Skeletal muscle cell (primary cell): Measurements from ENCODE around the gene SDC4.

Experiments used
- DNase-seq: peaks from one replicate; pipeline ENCODE4 v3.0.0-alpha.2; 2010; ENCODE audit warnings: low read depth
- H3K4me3 ChIP-seq: 2 replicates; pipeline ENCODE4 v1.5.1; 2011; ENCODE audit warnings: low read depth, mild to moderate bottlenecking, control low read depth, low read length, moderate library complexity

Gene SDC4

DNA sequence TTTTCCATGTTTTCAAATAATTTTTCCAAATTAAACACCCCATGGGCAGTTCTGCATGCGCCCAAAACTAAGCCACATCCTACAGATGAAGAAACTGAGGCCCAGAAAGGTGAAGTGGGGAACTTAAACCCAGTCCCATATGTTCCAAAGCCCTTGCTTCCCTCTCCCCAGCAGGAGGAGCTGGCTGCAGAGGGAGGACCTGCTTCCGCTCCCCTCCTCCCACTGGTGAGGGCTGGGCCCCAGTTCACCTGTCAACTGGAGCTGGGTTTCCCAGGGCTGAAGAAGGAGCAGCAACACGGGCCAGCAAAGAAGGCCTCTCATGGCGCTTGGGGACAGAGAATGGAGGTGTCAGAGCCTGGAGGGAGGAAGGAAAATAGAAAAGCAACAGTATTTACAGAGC, 43.0 kb downstream of the SDC4 start:
- no peak for DNase-seq
- no peak overlapping the region for H3K4me3 ChIP-seq

DNA sequence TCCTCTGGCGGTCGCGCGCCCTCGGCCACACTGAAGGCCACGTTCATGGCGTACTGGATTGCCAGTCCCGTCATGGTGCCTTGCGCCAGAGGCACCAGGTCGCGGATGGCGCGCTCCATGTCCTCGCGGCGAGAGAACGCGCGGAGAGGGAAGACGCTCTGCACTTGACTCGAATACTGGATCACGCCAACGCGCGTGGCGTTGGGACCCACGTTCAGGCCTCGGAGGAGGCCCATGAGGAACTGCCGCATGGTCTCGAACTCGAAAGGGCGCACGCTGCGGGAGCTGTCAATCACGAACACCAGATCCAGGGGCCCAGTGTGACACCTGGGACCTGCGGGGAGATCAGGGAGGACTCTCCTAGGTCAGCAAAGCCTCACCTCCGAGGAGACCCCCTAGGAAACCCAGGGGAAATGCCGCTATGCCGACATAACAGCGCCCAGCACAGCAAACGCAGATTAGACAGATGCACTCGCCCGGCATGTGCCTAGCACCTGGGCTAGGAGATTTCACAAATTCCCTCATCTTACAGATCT, 43.7 kb downstream of the SDC4 start:
- no peak overlapping the region for H3K4me3 ChIP-seq
- no peak for DNase-seq

DNA sequence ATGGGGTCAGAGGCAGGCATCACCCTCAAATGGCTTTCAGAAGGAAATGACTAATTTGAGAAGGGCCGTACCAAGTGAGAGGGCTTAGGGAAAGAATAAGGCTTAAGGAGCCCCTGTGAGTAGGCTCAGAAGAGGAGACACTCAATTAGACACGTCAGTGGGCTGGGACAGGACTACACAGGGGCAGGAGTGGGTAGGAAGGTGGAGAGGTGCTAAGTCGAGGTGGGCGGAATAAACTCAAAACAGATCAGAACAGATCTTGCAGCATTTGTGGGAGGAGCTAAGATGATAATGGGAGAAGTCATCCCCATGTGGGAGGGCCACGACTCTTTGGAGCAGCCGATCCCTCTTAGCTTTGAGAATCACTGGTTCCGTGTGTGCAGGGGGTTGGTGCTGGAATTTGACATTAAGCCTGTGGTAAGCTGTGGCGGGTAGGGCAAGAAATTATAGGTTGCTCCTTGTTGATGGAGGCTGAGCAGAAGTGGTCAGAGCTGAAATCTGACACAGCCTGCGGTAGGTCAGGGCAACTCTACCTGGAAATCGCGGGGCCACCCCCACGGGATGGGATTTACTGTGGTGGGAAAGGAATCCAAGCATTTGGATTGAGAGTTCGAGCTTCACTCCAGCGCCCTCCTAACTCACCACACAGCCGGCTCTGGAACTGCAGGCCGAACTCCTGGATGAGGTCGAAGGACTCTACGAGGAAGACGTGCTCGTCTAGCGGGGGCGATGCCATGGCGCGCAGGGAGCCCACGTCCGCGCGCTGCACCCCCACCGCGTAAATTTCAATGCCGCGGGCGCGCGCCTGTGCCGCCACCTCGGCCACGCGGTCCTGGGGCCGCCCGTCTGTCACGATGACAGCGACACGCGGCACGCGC, 44.4 kb downstream of the SDC4 start:
- no peak for DNase-seq
- H3K4me3 ChIP-seq, result no peak overlapping the region

DNA sequence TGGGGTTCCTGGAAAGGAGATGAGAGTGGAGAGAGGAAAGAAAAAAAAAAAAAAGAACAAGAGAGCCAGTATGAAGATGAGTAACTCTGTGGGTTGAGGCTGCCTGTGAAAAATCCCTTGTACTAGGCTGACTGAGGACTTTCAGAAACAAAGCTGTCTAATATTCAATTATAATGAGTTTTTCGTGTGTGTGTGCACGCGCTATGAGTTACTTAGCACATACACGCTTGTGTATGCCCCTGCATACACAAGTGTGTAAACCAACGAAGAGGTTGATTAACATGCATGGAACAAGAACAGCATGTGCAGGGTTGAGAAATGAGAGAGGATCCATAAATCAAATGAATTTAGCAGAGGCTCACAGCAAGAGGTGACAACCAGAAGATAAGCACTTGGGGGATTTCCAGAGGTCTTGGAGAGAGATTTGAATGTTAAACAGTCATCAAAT, 46.4 kb downstream of the SDC4 start:
- H3K4me3 ChIP-seq, result no peak overlapping the region
- no peak for DNase-seq

DNA sequence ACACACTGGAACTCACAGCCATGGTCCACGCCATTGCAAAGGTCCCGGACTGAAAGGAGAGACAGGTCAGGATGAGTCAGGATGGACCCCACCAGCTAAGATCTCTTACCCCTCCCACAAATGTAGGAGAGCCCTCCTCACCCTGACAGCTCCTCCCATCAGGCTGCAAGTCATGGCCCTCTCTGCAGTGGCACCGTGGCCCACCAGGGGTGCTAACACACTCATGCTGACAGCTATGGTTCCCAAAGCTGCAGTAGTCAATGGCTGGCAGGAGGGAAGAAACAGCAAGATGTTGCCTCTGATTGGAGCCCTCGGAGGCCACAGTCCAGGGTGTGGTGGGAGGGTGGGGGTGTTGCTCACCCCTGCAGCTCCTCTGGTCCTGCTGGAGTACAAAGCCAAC, 47.3 kb downstream of the SDC4 start:
- H3K4me3 ChIP-seq, result no peak overlapping the region
- no peak for DNase-seq

DNA sequence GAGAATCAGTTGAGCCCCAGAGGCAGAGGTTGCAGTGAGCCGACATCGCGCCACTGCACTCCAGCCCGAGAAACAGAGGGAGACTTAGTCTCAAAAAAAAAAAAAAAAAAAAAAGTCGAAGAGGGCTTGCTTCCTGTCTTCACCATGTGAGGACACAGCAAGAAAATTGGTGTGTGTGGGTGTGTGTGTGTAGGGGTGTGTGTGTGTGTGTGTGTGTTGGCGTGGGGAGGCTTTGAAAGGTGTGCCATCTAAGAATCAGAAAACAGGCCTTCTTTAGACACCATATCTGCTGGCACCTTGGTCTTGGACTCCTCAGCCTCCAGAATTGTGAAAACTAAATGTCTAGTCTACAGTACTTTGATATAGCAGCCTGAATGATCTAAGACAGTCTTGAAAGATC, 48.4 kb downstream of the SDC4 start:
- H3K4me3 ChIP-seq, result no peak overlapping the region
- DNase-seq, result no peak

DNA sequence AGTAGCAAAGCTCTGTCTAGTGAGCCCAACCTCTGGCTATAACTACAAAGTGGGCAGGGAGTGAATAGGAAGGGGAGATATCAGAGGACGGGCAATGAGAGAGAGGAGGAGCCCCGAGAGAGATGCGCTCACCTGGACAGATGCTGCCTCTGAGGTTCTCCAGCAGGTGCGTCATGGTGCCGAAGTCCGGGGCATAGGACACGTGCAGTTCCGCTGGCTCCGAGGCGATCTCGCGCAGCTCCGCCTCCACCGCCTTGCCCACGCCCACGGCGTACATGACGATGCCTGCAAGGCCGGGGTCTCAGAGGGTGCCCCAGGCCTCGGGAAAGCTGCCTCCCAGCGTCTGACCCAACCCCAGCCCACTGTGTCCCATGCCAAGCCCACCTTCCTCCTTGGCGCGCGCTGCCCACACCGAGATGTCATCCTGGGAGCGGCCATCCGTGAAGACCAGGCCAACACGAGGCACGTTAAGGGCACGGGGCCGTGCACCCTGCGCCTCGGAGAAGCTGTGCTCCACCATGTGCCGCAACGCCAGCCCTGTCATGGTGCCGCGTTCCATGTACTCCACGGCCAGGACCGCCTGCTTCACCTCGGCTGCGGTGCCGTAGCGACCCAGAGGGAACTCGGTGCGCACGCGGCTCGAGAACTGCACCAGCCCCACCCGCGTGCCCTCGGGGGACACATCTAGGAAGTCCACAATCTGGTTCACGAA, 50.3 kb downstream of the SDC4 start:
- no peak overlapping the region for H3K4me3 ChIP-seq
- no peak for DNase-seq

DNA sequence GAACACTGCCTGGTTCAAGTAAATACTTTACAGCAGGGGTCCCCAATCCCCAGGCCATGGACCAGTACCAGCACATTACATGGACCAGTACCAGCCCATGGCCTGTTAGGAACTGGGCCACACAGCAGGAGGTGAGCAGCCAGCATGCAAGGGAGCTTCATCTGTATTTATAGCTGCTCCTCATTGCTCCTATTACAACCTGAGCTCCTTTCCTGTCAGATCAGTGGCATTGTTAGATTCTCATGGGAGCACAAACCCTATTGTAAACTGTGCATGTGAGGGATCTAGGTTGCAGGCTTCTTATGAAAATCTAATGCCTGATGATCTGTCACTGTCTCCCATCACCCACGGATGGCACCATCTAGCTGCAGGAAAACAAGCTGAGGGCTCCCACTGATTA, 53.6 kb downstream of the SDC4 start:
- DNase-seq, result no peak
- no peak overlapping the region for H3K4me3 ChIP-seq

DNA sequence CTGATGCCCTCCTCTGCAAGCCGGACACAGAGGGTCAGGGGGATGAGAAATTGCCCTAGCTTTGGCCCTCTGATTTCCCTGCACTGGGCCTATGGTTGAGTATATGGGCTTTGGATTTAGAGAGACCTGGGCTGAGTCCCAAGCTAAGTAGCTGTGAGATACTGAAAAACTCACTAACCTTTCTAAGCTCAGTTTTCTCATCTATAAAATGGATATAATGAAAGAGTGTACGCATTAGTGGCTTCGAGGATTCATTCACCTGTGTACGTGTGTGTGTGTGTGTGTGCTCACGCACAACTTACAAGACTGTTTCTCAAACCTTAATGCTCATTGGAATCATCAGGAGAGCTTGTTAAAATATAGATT, 54.2 kb downstream of the SDC4 start:
- peak overlapping the region; percentile 59 for H3K4me3 ChIP-seq
- no peak for DNase-seq

DNA sequence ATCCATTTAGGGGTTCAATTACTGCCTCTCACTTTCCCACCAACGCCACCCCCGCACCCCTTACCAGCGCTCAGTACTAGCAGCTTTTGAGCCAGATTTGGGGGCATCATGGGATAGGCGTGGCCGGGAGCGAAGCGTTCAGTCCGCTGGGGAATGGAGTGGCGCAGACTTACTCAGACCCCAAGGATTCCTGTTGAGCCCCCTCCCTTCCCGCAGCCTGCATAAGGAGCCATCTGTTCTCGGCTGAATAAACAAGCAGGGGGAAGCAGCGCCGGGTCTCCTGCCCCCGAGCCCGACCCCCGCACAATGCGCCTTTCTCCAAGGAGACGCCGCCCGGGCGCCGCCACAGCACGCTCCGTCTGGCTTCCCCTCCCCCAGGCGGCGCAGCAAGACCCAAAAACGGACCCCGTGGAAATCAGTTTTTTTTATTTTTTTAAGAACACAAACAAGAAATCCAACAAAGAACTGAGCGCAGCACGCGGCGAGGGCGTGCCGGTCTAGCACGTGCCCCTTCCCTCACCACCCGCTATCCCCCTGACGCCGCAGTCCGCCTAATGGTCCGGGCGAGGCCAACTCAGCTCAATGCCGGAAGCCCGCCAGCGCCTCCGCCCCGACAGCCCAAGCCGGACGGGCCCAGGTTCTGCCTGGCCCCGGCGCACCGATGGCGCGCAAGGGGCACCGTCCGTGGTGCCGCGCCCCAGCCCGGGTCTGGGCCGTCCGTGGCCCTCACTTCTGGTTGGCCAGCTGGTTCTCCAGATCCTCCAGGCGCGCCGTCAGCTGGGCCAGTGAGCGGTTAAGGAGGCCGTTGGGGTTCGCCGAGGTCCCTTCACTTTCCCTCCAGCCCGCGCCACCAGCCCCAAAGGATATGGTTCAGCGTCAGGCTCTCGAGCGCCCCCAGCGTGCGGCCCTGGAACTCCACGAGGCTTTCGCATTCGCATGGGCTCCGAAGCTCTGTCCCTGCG, 54.9 kb downstream of the SDC4 start:
- peak overlapping the region; percentile 59 for H3K4me3 ChIP-seq
- no peak for DNase-seq

DNA sequence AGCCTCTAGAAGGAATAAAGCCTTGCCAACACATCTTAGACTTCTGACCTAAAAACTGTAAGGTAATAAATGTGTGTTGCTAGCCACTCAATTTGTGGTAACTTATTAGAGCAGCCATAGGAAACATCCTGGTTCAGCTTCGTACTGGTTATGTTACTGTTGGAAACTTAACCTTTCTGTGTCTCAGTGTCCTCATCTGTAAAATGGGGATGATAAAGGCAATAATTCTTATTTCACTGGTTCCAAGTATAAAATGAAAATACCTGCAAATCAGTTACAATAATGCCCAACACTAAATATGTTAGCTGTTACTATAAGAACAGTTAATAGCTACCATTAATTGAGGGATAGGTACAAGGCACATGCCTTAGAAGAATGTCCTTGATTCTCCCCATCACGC, 55.9 kb downstream of the SDC4 start:
- no peak for DNase-seq
- no peak overlapping the region for H3K4me3 ChIP-seq

DNA sequence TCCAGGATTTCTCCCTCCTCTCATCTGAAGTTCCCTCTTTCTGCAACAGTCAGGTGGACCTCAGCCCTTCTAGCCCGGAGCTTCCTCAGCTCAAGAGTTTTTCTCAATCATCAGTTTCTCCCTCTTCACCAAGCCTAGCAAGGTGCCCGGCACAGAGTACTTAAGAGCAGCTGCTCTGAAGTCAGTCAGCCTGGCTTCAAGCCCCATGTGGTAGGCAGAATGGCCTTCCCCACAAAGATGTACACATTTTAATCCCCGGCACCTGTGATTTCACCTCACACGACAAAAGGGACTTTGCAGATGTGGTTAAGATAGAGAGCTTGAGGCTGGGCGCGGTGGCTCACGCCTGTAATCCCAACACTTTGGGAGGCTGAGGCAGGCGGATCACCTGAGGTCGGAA, 56.7 kb downstream of the SDC4 start:
- no peak overlapping the region for H3K4me3 ChIP-seq
- no peak for DNase-seq

DNA sequence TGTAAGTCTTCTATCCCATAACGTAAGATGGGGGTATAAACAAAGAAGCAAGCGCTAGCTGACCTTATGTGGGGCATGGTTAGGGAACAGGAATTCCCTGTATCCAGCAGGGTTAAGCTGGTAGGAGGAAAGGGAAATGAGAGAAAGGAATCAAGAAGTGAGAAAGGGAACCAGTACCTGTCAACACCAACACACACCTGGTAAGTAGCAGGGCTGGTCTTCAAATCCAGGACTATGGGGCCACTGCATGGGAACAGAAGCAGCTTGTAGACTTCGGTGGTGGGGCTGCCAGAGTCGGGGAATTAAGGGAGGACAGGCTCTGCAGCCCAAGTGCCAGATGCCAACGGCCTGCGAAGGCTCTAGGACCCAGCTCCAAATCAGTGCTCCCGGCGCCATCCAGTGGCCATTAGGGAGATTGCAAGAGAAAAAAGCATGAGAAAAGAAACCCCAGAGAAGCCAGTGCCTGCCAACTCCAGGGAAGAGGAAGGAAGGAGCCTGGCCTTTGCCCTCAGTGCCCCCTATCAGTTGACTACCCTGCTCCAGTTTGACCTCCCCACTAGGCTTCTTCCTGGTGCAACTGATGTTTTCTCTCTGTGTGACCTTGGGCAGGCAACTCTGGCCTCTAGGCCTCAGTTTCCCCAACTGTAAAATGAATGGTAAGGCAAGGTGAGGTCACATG, 57.4 kb downstream of the SDC4 start:
- no peak overlapping the region for H3K4me3 ChIP-seq
- no peak for DNase-seq

DNA sequence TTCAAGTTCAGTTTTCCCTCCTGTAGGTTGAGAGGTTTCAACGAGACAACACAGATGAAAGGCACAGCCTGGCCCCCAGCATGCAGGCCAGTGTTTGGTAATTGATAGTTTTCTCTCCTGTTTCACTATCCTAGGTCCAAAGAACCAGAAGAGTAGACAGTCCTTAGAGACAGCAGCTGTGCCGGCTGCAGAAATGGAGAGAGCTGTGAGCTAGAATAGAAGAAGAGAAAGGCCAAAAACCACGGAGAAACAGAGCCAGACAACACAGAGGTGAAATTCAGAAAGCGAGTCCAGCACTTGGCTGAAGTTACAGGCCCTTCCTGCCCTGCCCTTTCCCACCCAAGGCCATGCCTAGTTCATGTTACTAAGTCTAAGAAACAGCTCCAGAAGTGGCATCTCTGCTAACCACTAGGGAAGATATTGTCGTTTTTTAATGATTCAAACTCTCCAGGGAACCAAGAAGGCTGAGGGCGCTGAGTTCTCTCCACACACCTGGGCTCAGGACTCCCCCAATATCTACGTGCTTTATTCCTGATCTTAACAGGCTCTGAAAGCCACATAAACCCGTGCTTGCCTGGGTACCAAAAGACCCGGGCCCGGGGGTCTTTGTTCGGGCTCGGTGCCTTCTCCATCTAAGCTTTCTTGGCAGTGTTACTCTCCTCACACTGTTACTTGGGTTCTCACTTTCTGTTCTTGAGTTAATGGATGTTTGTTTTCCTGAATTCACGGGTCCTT, 58.1 kb downstream of the SDC4 start:
- no peak overlapping the region for H3K4me3 ChIP-seq
- no peak for DNase-seq

DNA sequence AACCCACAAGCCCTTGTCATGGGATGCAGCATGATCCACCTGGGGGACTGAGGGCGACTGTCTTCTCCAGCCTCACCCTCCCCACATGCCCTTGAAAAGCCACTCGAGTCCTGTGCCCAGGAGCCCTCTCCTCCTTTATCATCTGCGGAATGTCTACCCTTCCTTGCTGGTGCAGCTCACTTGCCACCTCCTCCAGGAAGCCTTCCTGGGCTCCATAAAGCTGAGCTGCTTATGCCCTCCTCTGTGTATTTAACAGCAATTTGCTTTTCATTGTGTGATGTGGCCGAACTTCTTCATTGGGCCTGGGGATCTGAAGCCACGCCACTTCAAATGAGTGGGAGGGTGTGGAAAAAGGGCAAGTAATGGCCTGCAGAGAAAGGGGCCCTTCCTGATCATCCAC, 59.4 kb downstream of the SDC4 start:
- H3K4me3 ChIP-seq, result no peak overlapping the region
- DNase-seq, result no peak

DNA sequence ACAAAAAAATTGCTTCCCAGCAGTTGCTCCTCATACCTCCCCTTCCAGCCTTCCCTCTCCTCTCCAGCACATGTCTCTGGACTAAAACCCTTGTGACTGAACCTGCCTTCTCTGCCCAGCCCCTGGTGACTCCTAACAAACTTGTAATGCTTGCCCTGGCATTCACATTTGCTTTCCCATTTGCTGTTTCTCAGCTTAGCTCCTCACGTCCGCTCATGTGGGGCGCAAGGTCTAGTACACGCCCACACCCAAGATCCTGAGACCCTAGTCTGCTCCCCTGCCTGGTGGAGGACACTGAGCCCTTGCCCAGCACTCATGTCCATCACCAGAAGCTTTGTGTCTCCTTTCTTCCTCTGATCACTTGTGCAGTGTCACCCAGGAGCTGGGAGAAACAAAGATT, 59.8 kb downstream of the SDC4 start:
- no peak for DNase-seq
- no peak overlapping the region for H3K4me3 ChIP-seq

DNA sequence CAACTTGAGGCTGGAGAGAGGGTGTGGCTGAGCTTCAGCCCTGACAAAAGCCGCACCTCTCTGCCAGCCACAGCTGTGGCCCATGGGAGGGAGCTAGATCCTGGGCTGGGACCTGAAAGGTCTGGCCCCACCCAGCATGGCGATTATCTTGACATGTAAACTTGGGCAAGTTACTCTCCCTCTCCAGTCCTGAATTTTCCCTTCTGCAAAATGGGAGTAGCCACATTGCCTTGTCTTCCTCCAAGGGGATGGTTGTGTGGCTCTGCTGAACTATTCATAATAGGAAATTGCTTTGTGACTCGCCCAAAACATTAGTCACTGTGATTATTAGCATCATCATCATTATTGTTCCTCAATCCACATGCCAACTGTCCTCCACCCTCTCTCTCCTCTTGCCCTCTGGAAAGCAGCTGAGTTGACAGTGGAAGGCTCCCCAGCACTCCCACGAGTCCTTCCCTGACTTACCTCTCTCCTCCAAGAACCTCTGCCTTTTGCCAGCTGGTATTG, 64.6 kb downstream of the SDC4 start:
- H3K4me3 ChIP-seq, result no peak overlapping the region
- DNase-seq, result no peak
